Esophagus (tissue), 2 donors: ENCODE results near the gene LATS2. TPM values are rescaled to one million over a fixed set of nuclear protein-coding genes. Genes with fewer than 3 reads are reported as not detected.

Source experiments
- polyA plus RNA-seq, 2 donors: library from polyadenylated mRNA; stranded (reverse); fragments of 200-250 nt; gene quantifications; one replicate each; pipeline ENCODE4 v1.2.3, GENCODE V29; 2013
- donor health status: healthy with polysubstance abuse.
- donor health status: Bipolar disorder and iron deficiency.

The LATS2 gene
- polyA plus RNA-seq, 2 donors: 5.1 to 5.2 TPM

Other genes starting within 250 kb of the LATS2 start
- gene XPO4, start 158.8 kb downstream of the LATS2 start, polyA plus RNA-seq: 1 to 10 TPM; 2.1 to 3.3 TPM
- 100 to 1,000 TPM in 1 of 2 donors, 10 to 100 TPM in 1; 54.8 to 117 TPM for gene SAP18, start 78.5 kb upstream of the LATS2 start, polyA plus RNA-seq
- 1 to 10 TPM; 3.4 to 4.1 TPM for gene SKA3, start 115.0 kb upstream of the LATS2 start, polyA plus RNA-seq
- 10 to 100 TPM; 22.7 to 25.0 TPM for gene MRPL57, start 115.1 kb upstream of the LATS2 start, polyA plus RNA-seq